GM19463 (cell line): ENCODE results near the gene AFTPH.

ENCODE experiments used
- ATAC-seq: cut with Tn5 transposase; IDR thresholded peaks from one replicate; pipeline ENCODE4 v1.9.1; 2021; ENCODE audit warnings: mild to moderate bottlenecking, moderate library complexity; ENCODE audit not compliant: unreplicated experiment

AFTPH gene

DNA sequence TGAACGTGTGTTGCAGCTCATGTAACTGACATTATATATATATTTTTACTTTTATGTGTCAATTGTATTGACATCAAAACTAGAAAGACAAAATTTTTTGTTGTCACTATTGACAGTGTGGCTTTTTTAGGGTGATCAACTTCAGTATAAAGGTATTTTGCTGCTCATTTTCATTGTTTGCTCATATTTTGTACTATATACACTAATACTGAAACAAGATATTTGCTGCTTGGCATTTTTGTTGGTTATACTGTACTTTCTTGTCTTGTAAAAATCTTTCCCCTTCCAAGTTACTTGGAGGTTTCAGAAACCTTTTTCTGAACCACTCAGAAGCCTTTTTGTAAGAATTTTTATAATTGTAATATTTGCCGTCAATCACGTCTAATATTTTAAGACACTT is 16.5 kb downstream of the AFTPH start:
- no peak for ATAC-seq

GRCh38 chr2:64541547-64541946 is 17.4 kb downstream of the AFTPH start:
- no peak for ATAC-seq

DNA sequence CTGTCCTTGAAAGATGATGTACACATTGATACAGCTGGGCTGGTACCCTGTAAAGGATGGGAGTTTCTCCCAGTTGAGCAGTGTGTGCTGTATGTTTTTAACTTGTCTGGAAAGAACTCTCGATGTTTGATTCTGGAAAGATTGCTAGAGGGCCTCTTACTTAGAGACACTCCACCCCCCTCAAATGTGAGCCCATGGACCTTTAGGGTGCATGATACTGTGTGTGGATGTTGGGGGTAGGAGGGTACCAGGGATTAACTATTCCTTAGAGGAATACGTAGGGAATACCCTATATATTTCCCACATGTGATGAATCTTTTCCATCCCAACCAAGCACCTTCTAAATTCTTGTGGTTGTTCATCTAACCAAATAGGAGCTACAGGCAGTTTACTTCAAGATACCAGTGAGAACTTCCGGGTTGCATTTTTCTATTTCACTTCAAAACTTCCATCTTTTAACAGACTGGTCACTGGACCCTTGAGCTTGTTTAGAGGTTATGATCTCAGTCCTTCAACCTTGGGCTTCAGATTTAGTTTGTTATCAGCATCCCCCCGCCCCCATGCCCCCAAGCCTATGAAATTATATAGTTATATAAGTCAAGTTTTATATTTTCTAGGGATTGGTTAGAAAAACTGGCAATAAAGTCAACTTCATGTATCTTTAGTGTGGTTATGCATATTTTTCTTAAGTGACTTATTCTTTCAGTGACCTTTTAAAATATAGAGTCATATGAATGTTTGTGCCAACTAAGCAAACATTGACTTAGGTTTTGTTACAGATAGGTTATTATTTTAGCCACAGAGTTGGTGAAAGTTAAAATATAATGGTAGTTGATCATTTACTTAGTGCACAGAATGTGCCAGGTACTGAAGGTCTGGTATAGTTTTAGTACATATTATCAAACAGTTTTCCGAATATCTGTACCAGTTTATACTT is 18.2 kb downstream of the AFTPH start:
- no peak for ATAC-seq

DNA sequence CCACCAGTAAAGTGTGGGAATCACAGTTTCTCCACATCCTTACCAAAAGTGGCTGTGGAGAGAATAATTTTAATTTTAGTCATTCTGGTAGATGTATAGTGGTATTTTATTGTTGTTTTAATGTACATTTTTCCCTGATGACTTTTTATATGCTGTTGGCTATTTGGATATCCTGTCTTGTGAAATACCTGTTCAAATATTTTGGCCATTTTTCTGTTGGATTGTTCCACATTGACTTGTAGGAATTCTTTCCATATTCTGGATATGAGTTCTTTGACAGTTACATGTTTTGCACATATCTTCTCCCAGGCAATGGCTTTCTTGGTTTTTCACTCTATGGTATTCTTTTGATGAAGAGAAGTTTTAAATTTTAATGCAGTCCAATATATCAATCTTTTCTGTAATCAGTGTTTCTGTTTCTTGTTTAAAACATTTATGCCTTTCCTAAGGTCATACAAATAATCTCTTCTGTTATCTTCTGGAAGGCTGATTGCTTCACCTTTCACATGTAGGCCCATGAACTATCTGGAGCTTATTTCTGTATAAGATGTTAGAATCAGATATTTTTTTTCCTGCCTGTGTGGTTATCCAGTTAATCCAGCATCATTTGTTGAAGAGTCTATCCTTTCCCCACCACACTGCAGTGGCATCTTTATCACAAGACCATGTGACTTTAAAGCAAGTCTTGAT is 19.0 kb downstream of the AFTPH start:
- no peak for ATAC-seq

DNA sequence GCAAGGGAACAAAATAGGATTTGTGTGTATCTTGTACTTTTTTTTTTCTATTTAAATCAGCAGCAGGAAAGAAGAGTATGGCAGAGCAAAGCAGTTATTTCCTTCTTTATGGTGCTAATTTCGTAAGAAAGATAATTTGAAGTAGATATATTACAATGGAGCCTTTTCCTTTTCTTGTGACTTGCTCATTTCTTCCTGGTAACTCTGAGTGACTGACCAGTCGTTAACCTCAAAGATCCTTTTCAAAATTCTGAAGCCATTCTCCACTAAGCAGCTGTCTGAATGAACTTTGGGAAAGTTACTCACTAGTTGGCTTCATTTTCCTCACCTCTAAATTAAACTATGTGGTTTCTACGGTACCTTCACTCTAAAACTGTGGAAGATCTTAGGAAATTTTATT is 24.6 kb downstream of the AFTPH start:
- no peak for ATAC-seq

DNA sequence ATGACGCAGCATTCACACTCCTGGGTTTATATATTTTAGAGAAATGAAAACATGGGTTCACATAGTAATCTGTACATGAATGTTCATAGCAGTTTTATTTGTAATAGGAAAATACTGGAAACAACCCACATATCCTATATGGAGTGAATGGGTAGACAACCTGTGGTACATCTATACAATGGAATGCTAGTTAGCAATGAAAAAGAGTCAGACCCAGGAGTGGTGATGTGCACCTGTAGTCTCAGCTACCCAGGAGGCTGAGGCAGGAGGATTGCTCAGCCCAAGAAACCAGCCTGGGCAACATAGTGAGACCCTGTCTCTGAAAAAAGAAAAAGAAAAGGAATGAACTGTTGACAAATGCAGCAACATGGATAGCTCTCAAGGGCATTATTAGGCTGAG is 25.9 kb downstream of the AFTPH start:
- ATAC-seq, result no peak

- ATAC-seq, result no peak
These were observed 27.7 kb downstream of the AFTPH start for GRCh38 chr2:64551851-64552250.

- no peak for ATAC-seq
These were observed 30.0 kb downstream of the AFTPH start for GRCh38 chr2:64554117-64554516.

GRCh38 chr2:64558445-64559081 is 34.4 kb downstream of the AFTPH start:
- no peak for ATAC-seq

GRCh38 chr2:64562148-64562784 is 38.1 kb downstream of the AFTPH start:
- no peak for ATAC-seq

DNA sequence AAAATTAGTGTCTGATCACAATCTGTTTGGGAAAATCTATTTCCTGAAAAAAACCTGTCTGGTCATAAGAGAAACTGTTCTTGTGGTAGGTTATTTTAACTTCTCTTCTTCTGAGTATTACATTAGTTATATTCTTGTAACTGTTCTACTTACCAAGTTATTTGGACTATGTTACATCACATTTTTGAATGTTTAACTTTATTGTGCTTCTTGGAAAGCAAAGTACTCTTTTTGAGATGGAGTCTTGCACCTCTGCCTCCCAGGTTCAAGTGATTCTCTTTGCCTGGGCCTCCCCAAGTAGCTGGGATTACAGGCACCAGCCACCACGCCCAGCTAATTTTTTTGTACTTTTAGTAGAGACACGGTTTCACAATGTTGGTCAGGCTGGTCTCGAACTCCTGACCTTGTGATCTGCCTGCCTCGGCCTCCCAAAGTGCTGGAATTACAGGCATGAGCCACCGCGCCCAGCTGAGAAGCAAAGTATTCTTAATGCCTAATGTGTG is 39.4 kb downstream of the AFTPH start:
- ATAC-seq, result no peak

- no peak for ATAC-seq
These were observed 42.0 kb downstream of the AFTPH start for GRCh38 chr2:64565949-64566710.

DNA sequence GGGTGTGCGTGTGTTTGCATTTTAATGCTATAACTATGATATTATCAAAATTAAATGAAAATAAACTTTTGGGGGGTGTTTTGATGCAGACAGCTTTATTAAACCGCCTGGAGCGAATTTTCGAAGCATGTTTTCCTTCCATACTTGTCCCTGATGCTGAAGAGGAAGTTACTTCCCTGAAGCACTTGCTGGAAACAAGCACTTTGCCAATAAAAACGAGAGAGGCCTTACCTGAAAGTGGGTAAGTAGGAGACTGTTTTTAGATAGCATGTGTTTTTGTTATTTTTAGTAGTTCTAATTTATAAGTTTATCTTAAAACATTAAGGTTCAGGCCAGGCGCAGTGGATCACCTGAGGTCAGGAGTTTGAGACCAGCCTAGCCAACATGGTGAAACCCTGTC is 43.3 kb downstream of the AFTPH start:
- no peak for ATAC-seq

DNA sequence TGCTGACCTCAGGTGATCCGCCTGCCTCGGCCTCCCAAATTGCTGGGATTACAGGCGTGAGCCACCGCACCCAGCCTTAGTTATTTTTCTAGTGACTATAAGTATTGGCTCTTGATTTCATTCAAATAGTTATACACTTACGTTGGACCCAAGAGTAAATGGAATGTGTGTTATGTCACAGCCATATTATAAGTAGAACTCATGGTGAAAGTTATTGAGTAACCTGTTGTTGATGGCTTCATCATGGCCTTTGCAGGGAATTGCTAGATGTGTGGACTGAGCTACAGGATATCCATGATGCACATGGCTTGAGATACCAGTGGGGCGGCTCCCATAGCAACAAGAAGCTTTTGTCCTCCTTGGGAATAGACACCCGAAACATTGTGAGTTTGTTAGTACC is 44.7 kb downstream of the AFTPH start:
- ATAC-seq, result no peak

- ATAC-seq, result no peak
These were observed 50.7 kb downstream of the AFTPH start for GRCh38 chr2:64574871-64575270.

DNA sequence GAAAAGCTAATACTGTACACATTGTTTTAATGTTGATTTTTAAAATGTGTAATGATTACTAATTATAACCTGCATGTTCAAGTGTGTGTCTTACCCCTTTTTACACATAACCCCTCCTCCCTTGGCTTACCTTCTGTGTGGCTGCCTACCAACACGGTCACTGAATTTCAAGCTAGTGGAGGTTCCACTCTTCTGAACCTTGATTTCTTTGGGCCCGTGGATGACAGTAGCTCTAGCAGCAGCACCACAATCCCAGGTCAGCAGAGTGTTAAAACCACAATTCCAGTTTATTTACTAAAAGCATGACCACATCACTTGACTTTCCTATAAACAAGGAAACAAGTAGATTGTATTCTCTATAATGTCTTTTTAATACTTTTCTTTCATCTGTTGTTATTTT is 56.9 kb downstream of the AFTPH start:
- no peak for ATAC-seq

DNA sequence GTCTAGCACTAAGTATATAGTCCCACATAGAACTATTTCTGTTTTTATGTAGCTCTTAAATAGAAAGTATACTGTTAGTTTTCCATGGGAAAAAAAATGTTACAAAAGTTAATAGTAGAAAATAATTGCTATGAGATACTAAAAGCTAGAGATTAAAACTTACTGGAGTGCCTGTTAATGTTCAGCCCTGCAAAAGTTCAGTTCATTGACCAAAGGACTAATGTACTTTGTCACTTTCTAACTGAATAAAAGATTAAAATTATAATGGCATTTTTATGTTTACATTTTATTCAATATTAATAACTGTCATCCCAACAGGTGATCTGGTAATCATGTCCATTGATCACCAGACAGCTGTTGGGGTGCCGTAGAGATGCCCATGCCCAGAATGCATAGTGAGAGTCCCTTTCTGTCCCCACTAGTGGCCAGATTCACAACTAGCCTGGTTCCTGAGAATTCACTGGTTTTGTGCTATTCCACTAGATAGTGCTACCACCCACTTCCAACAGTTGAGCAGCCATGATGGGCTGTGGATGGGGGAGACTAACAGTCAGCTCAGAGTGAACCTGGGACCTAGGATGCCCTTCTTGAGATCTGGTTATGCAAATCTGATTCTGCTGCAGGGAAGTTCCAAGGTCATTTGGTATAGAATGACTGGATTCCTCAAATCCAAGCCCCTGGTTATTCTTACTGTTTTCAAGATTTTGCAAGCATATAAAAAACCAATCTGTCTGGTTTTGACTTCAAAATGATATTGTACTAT is 57.8 kb downstream of the AFTPH start:
- ATAC-seq, result peak; percentile 25

- ATAC-seq, result peak; percentile 94
These were observed 58.7 kb downstream of the AFTPH start for GRCh38 chr2:64582774-64583340.

- no peak for ATAC-seq
These were observed 61.9 kb downstream of the AFTPH start for GRCh38 chr2:64586054-64586453.
